Ovary (tissue), 9 donors: Measurements from ENCODE around the gene ASB7. TPM values are rescaled to one million over a fixed set of nuclear protein-coding genes. Genes with fewer than 3 reads are reported as not detected.

Experiments
- DNase-seq, 5 donors: peaks; one replicate each; pipeline ENCODE4 v3.0.0-alpha.2; 2019 to 2020
- H3K27ac ChIP-seq, 2 donors: fragments of 200-600 bp; one replicate each; pipeline versions ENCODE4 v1.5.1 to v1.8.0; 2019 to 2022
- H3K27me3 ChIP-seq: fragments of 200-600 bp; one replicate; pipeline ENCODE4 v1.8.0; 2022
- H3K36me3 ChIP-seq: fragments of 200-600 bp; sonication (generic); one replicate; pipeline ENCODE4 v1.5.1; 2019
- H3K4me1 ChIP-seq: one replicate; pipeline ENCODE4 v1.8.1; 2013; ENCODE audit warnings: mild to moderate bottlenecking, moderate library complexity; ENCODE audit not compliant: insufficient read depth
- H3K4me3 ChIP-seq: fragments of 200-600 bp; sonication (generic); one replicate; pipeline ENCODE4 v1.5.1; 2017
- H3K9me3 ChIP-seq, 2 donors: fragments of 200-600 bp in 1 of 2; sonication (generic) in 1 of 2; one replicate each; pipeline versions ENCODE4 v1.5.1 to v1.8.1; 2013 to 2019; ENCODE audit warnings: mild to moderate bottlenecking in 1 of 2, moderate library complexity in 1 of 2
- EP300 ChIP-seq: sonication (generic); formaldehyde crosslinking; IDR thresholded peaks from one replicate; pipeline ENCODE4 v1.6.1; 2017; ENCODE audit warnings: antibody characterized with exemption
- POLR2A ChIP-seq: fragments of 450-650 bp; IDR thresholded peaks from one replicate; pipeline ENCODE4 v1.6.1; 2017; ENCODE audit warnings: antibody characterized with exemption, mild to moderate bottlenecking, moderate library complexity
- WGBS, 3 donors: extraction: QIAGEN DNeasy Blood & Tissue Kit in 1 of 3; methylation state at CpG; one replicate each; pipeline versions ENCODE4 v1.1.5 to v1.1.7; 2013 to 2017; 5-methylcytosine and 5-hydroxymethylcytosine counted together
- intact Hi-C, 4 donors: fragments of 100-400 bp; cut with DNase I; formaldehyde crosslinking; loops; one replicate each; pipeline versions ENCODE4 v1.11.0 to v1.15.1; 2022 to 2023
- polyA plus RNA-seq, 2 donors: library from polyadenylated mRNA; stranded (reverse); fragments of 200-250 nt in 1 of 2; fragments of 350-450 nt in 1 of 2; fragmentation: Illumina TruSeq in 1 of 2; extraction: RNeasy Lipid Tissue Mini Kit (QIAGEN cat#74804) in 1 of 2; gene quantifications; one replicate each; pipeline ENCODE4 v1.2.3, GENCODE V29; 2013 to 2014
- total RNA-seq, 7 donors: library from RNA; depleted of rRNA in 2 of 7; stranded (reverse); fragments of >200 nt in 2 of 7; fragmentation: NEBNext Ultra II Directional in 3 of 7; extraction: Animal tissue kit (Norgen Biotek cat#: 25700) in 3 of 7; gene quantifications; one replicate each; pipeline versions ENCODE4 v1.1.0 to v1.2.4, GENCODE V29; 2016 to 2023
- TF ChIP-seq, protein P1 (sequence below), 3 donors: fragments of 450-650 bp in 2 of 3; fragments of 200-600 bp in 1 of 3; IDR thresholded peaks; one replicate each; pipeline versions ENCODE4 v1.5.1 to v1.8.0; 2016 to 2022; ENCODE audit warnings: antibody characterized with exemption in 3 of 3, mild to moderate bottlenecking in 1 of 3
- donor health status: DM: no; HTN: no; CAD: no; lungs with moderate emphysema.
- donor health status: DM: no; HTN: no; CAD: no.
- donor health status: Bipolar disorder and iron deficiency.
- donor health status: DM: yes; HTN: yes; CAD: no.
- donor health status: DM: no; HTN: no; CAD: no.
- donor health status: DM: yes; HTN: yes; CAD: no.

The ASB7 gene
- total and polyA plus RNA-seq, 9 donors: 5.1 to 13.1 (median 10.4) TPM

GRCh38 chr15:100642950-100643338 is 40.6 kb downstream of the ASB7 start:
- 95 to 96% (median 95%) methylated on average over 4 of the region's 4 CpGs for WGBS, 3 donors
- no peak for DNase-seq
- H3K4me3 ChIP-seq: no peak overlapping the region
- intact Hi-C loops: no loop called here
- TF ChIP-seq, protein P1, sequence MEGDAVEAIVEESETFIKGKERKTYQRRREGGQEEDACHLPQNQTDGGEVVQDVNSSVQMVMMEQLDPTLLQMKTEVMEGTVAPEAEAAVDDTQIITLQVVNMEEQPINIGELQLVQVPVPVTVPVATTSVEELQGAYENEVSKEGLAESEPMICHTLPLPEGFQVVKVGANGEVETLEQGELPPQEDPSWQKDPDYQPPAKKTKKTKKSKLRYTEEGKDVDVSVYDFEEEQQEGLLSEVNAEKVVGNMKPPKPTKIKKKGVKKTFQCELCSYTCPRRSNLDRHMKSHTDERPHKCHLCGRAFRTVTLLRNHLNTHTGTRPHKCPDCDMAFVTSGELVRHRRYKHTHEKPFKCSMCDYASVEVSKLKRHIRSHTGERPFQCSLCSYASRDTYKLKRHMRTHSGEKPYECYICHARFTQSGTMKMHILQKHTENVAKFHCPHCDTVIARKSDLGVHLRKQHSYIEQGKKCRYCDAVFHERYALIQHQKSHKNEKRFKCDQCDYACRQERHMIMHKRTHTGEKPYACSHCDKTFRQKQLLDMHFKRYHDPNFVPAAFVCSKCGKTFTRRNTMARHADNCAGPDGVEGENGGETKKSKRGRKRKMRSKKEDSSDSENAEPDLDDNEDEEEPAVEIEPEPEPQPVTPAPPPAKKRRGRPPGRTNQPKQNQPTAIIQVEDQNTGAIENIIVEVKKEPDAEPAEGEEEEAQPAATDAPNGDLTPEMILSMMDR (IDR thresholded peaks at IDR 0.05): no peak
- no peak for TF ChIP-seq POLR2A
- no peak for TF ChIP-seq EP300
- H3K36me3 ChIP-seq: no peaks in the 10 kb centered on the region
- H3K4me1 ChIP-seq: no peaks in the 10 kb centered on the region
- H3K27ac ChIP-seq: no peak overlapping the region
- H3K27me3 ChIP-seq: no peaks in the 10 kb centered on the region
- no peaks in the 10 kb centered on the region for H3K9me3 ChIP-seq

DNA sequence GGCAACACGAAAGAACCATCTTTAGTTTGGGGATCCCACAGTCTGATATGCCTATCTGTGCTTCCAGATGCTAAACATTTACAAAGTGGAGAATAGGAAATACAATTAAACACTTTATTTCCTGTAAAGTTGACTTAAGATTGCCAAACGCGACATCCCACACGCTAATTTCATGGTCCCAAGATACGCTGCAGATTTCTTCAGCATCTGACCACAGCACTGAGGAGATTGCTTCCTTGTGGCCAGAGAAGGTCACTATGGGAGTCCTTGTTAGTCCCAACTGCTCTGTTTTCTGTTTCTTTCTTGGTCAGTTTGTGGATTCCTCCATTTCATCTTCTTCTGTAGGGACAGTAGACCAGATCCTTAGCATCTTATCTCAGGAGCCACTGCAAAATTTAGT is 43.3 kb downstream of the ASB7 start:
- Histone ChIP-seq H3K36me3 (no peaks in the 10 kb centered on the region), H3K9me3 (no peaks in the 10 kb centered on the region), H3K4me3 (no peak overlapping the region), H3K4me1 (no peaks in the 10 kb centered on the region), H3K27me3 (no peaks in the 10 kb centered on the region), H3K27ac (no peak overlapping the region)
- intact Hi-C loops: no loop called here
- WGBS, 3 donors: 93 to 96% (median 93%) methylated on average over 5 of the region's 5 CpGs
- TF ChIP-seq POLR2A (no peak), EP300 (no peak)
- TF ChIP-seq, protein P1 (IDR thresholded peaks at IDR 0.05): no peak
- DNase-seq: no peak

DNA sequence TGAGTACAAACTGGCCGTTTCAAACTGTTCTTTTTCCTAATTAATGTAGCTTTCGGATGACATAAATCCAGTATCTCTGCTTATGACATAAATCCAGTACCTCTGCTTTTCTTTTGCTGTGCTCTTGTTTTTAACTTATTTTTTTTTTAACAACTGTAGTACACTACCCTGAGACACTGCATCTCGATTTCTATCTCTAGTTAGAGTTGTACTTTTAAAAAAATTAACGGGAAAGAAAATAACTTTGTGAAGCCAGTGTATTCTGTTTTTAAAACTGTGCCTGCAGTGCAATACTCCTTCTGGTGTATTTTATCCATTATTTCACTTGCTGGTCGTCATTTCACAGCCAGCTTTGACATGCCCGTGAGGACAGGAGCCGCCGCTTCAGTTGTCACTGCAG is 46.6 kb downstream of the ASB7 start:
- intact Hi-C loops: no loop called here
- Histone ChIP-seq H3K4me1 (no peaks in the 10 kb centered on the region), H3K36me3 (no peaks in the 10 kb centered on the region), H3K4me3 (no peak overlapping the region), H3K9me3 (no peaks in the 10 kb centered on the region), H3K27ac (no peak overlapping the region), H3K27me3 (no peaks in the 10 kb centered on the region)
- no peak for DNase-seq
- 57 to 77% (median 76%) methylated on average over 8 of the region's 8 CpGs for WGBS, 3 donors
- no peak for TF ChIP-seq POLR2A
- TF ChIP-seq, protein P1 (IDR thresholded peaks at IDR 0.05): no peak
- TF ChIP-seq EP300: no peak

GRCh38 chr15:100650685-100651084 is 48.3 kb downstream of the ASB7 start:
- Histone ChIP-seq H3K36me3 (no peaks in the 10 kb centered on the region), H3K4me3 (no peak overlapping the region), H3K4me1 (no peaks in the 10 kb centered on the region), H3K27me3 (no peaks in the 10 kb centered on the region), H3K9me3 (no peaks in the 10 kb centered on the region), H3K27ac (no peak overlapping the region)
- no peak for DNase-seq
- intact Hi-C loops: no loop called here
- 53 to 58% (median 55%) methylated on average over 1 of the region's 1 CpG for WGBS, 3 donors
- TF ChIP-seq, protein P1 (IDR thresholded peaks at IDR 0.05): no peak
- TF ChIP-seq EP300 (no peak), POLR2A (no peak)

- DNase-seq: no peak
- Histone ChIP-seq H3K4me3 (no peak overlapping the region), H3K27me3 (no peaks in the 10 kb centered on the region), H3K27ac (no peak overlapping the region), H3K36me3 (no peaks in the 10 kb centered on the region), H3K9me3 (no peaks in the 10 kb centered on the region), H3K4me1 (no peaks in the 10 kb centered on the region)
- TF ChIP-seq, protein P1 (IDR thresholded peaks at IDR 0.05): no peak
- TF ChIP-seq POLR2A (no peak), EP300 (no peak)
- intact Hi-C loops: no loop called here
- WGBS, 3 donors: 86 to 94% (median 93%) methylated on average over 5 of the region's 5 CpGs
These were observed 48.9 kb downstream of the ASB7 start for GRCh38 chr15:100651253-100651652.
